ENCODE data around the gene RNASET2.
"Not testable (repeated sequence)": the region's sequence is repeated elsewhere in the genome, so short reads cannot be mapped to it uniquely, and the experiment has no call there.

RNASET2 gene

GRCh38 chr6:166902211-166902755 is 54.1 kb downstream of the RNASET2 start:
- DNase-seq (ENCODE audit: low spot score), result no peak

- DNase-seq (ENCODE audit: low spot score), result no peak
Observed at GRCh38 chr6:166901626-166902025, 54.7 kb downstream of the RNASET2 start.

- DNase-seq (ENCODE audit: low spot score), result no peak
Observed at GRCh38 chr6:166900956-166901607, 55.3 kb downstream of the RNASET2 start.

GRCh38 chr6:166900130-166900708 is 56.1 kb downstream of the RNASET2 start:
- no peak for DNase-seq (ENCODE audit: low spot score)

GRCh38 chr6:166898910-166899309 is 57.4 kb downstream of the RNASET2 start:
- DNase-seq (ENCODE audit: low spot score), result no peak

GRCh38 chr6:166894614-166895013 is 61.7 kb downstream of the RNASET2 start:
- not testable (repeated sequence) for DNase-seq (ENCODE audit: low spot score)

GRCh38 chr6:166892472-166892871 is 63.9 kb downstream of the RNASET2 start:
- not testable (repeated sequence) for DNase-seq (ENCODE audit: low spot score)

GRCh38 chr6:166886773-166887172 is 69.6 kb downstream of the RNASET2 start:
- not testable (repeated sequence) for DNase-seq (ENCODE audit: low spot score)

- DNase-seq (ENCODE audit: low spot score), result not testable (repeated sequence)
Observed at GRCh38 chr6:166884958-166885357, 71.4 kb downstream of the RNASET2 start.

GRCh38 chr6:166879594-166879993 is 76.8 kb downstream of the RNASET2 start:
- DNase-seq (ENCODE audit: low spot score), result no peak
